ENCODE results near the gene CPED1.
"Not testable (repeated sequence)": the region's sequence is repeated elsewhere in the genome, so short reads cannot be mapped to it uniquely, and the experiment has no call there.

The CPED1 gene

DNA sequence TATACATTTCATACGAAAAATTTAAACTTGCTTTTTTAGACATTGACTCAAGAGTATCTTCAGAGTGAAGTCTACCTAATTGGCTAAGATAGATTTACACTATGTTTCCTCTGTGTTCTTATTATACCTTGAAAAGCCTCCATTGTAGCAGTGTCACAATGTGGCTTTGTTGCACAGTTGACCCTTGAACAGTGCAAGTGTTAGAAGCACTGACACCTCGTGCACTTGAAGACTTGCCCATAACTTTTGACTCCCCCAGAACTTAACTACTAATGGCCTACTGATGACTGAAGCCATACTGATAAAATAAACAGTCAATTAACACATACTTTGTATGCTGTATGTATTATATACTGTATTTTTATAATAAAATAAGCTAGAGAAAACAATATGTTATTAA, 84.3 kb downstream of the CPED1 start:
- DNase-seq (ENCODE audit: low read depth, low spot score), result no peak
- no peak overlapping the region for H3K4me3 ChIP-seq (ENCODE audit: low read depth, low read length)
- TF ChIP-seq CTCF (IDR thresholded peaks at IDR 0.05; ENCODE audit: low read depth, low read length), result no peak
- in situ Hi-C loops (cut with HindIII; ENCODE audit: low sequenced_read_pairs), result no loop called here

- no peak for DNase-seq (ENCODE audit: low read depth, low spot score)
- no peak for TF ChIP-seq CTCF (IDR thresholded peaks at IDR 0.05; ENCODE audit: low read depth, low read length)
- in situ Hi-C loops (cut with HindIII; ENCODE audit: low sequenced_read_pairs), result no loop called here
- no peak overlapping the region for H3K4me3 ChIP-seq (ENCODE audit: low read depth, low read length)
Observed at GRCh38 chr7:121073463-121074099, 85.1 kb downstream of the CPED1 start.

GRCh38 chr7:121075424-121075841, 86.9 kb downstream of the CPED1 start:
- DNase-seq (ENCODE audit: low read depth, low spot score); in situ Hi-C loops (cut with HindIII; ENCODE audit: low sequenced_read_pairs); H3K4me3 ChIP-seq (ENCODE audit: low read depth, low read length): not testable (repeated sequence)

GRCh38 chr7:121075952-121076349, 87.4 kb downstream of the CPED1 start:
- no peak for DNase-seq (ENCODE audit: low read depth, low spot score)

GRCh38 chr7:121076350-121077164, 88.0 kb downstream of the CPED1 start:
- no peak for TF ChIP-seq CTCF (IDR thresholded peaks at IDR 0.05; ENCODE audit: low read depth, low read length)
- peak; percentile 82 for DNase-seq (ENCODE audit: low read depth, low spot score)
- in situ Hi-C loops (cut with HindIII; ENCODE audit: low sequenced_read_pairs), result no loop called here
- H3K4me3 ChIP-seq (ENCODE audit: low read depth, low read length), result no peak overlapping the region

More at GRCh38 chr7:121075952-121076349, 87.4 kb downstream of the CPED1 start:
- H3K4me3 ChIP-seq (ENCODE audit: low read depth, low read length), result no peak overlapping the region
- no peak for TF ChIP-seq CTCF (IDR thresholded peaks at IDR 0.05; ENCODE audit: low read depth, low read length)
- in situ Hi-C loops (cut with HindIII; ENCODE audit: low sequenced_read_pairs), result no loop called here

DNA sequence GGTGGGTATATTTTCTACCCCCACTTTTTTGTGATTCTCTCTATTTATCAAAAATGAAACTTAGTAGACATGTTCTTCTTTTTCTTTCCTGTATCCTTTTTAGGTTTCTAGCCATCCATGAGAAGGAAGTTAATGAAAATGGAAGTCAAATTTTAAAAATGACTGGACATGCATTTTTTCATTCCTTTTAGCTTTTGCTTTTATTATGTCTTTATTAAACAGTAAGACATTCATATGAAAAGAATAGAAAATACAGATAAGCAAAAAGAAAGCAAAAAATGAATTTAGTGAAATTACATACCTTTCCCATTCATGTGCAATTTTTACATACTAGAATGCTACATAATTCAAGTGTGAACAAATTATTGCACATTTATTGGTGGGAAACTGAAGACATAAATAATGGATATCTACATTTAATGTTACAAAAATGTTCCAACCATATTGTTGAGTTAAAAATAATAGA, 88.7 kb downstream of the CPED1 start:
- TF ChIP-seq CTCF (IDR thresholded peaks at IDR 0.05; ENCODE audit: low read depth, low read length), result no peak
- in situ Hi-C loops (cut with HindIII; ENCODE audit: low sequenced_read_pairs), result no loop called here
- DNase-seq (ENCODE audit: low read depth, low spot score), result no peak
- no peak overlapping the region for H3K4me3 ChIP-seq (ENCODE audit: low read depth, low read length)

- in situ Hi-C loops (cut with HindIII; ENCODE audit: low sequenced_read_pairs), result no loop called here
- no peak for DNase-seq (ENCODE audit: low read depth, low spot score)
- H3K4me3 ChIP-seq (ENCODE audit: low read depth, low read length), result no peak overlapping the region
- no peak for TF ChIP-seq CTCF (IDR thresholded peaks at IDR 0.05; ENCODE audit: low read depth, low read length)
Observed at GRCh38 chr7:121078701-121079227, 90.3 kb downstream of the CPED1 start.

Data from astrocyte of the spinal cord (primary cell).